Activated CD8-positive, alpha-beta T cell treated with anti-CD3 and anti-CD28 coated beads for 36 hours (primary cell): ENCODE data around the gene ARHGEF16. TPM values are rescaled to one million over a fixed set of nuclear protein-coding genes. Genes with fewer than 3 reads are reported as not detected.
A peak's percentile ranks its signal among the peaks of the same experiment; 100 is the strongest.

Experiments
- ATAC-seq: fragments of 200-7000 bp; cut with Tn5 transposase; one replicate; pipeline ENCODE4 v1.10.0; 2021; ENCODE audit warnings: mild to moderate bottlenecking, moderate library complexity
- CTCF ChIA-PET: fragments of 350-600 bp; sonication (Branson Sonifier 250); formaldehyde crosslinking; loops from one replicate; lab custom pipeline; 2021; ENCODE audit warnings: antibody characterized with exemption; lab: Charles Lee
- POLR2A ChIA-PET: fragments of 350-600 bp; sonication (Branson Sonifier 250); formaldehyde crosslinking; loops from one replicate; lab custom pipeline; 2021; ENCODE audit warnings: antibody characterized with exemption; lab: Charles Lee
- DNase-seq: peaks from one replicate; pipeline ENCODE4 v3.0.0-alpha.2; 2020
- H3K27ac Mint-ChIP-seq: one replicate; pipeline ENCODE4 v1.8.0; 2021; ENCODE audit warnings: mild to moderate bottlenecking, mixed read lengths
- H3K27me3 Mint-ChIP-seq: one replicate; pipeline ENCODE4 v1.8.0; 2021; ENCODE audit warnings: mixed read lengths
- H3K36me3 Mint-ChIP-seq: one replicate; pipeline ENCODE4 v1.8.0; 2021; ENCODE audit warnings: low read depth, mixed read lengths
- H3K4me1 Mint-ChIP-seq: one replicate; pipeline ENCODE4 v1.8.0; 2021; ENCODE audit warnings: low read depth, mixed read lengths
- H3K4me3 Mint-ChIP-seq: one replicate; pipeline ENCODE4 v1.8.0; 2021; ENCODE audit warnings: mild to moderate bottlenecking, moderate library complexity, mixed read lengths
- H3K9me3 Mint-ChIP-seq: one replicate; pipeline ENCODE4 v1.8.0; 2021; ENCODE audit warnings: mixed read lengths
- CTCF ChIP-seq: fragments of 200-600 bp; IDR thresholded peaks from one replicate; pipeline ENCODE4 v1.8.0; 2022; ENCODE audit warnings: antibody characterized with exemption, mild to moderate bottlenecking
- intact Hi-C: fragments of 100-400 bp; cut with micrococcal nuclease; formaldehyde crosslinking; loops from one replicate; pipeline ENCODE4 v1.10.0; 2022
- total RNA-seq, 2 experiments: library from RNA; stranded (reverse); gene quantifications; one replicate each; pipeline ENCODE4 v1.2.3, GENCODE V29; 2021

Gene ARHGEF16
- total RNA-seq, 2 experiments from 2014 or later: not detected

- TF ChIP-seq CTCF: no peak
- POLR2A ChIA-PET: no interaction called here
- CTCF ChIA-PET: interaction anchor here (3.1 kb wide), 1 partner anchor 63 kb away, joined by 10 read pairs; no protein-coding TSS in a partner anchor
- no peak overlapping the region for H3K27ac Mint-ChIP-seq
- no peaks in the 10 kb centered on the region for H3K36me3 Mint-ChIP-seq
- H3K9me3 Mint-ChIP-seq: no peaks in the 10 kb centered on the region
- H3K27me3 Mint-ChIP-seq: no peaks in the 10 kb centered on the region
- intact Hi-C loops: no loop called here
- ATAC-seq (no peak), DNase-seq (no peak)
- H3K4me1 Mint-ChIP-seq: no peaks in the 10 kb centered on the region
- no peak overlapping the region for H3K4me3 Mint-ChIP-seq
Observed at GRCh38 chr1:3516481-3516869, 62.0 kb downstream of the ARHGEF16 start.

GRCh38 chr1:3516911-3517675, 62.6 kb downstream of the ARHGEF16 start:
- no peak for DNase-seq
- CTCF ChIA-PET: interaction anchor here (2.5 to 3.1 kb wide), 2 partner anchors 11 to 64 kb away, joined by 10 to 23 read pairs; no protein-coding TSS in a partner anchor
- no peaks in the 10 kb centered on the region for H3K9me3 Mint-ChIP-seq
- no peak overlapping the region for H3K4me3 Mint-ChIP-seq
- no peak for TF ChIP-seq CTCF
- intact Hi-C loops: no loop called here
- H3K36me3 Mint-ChIP-seq: no peaks in the 10 kb centered on the region
- no peak overlapping the region for H3K27ac Mint-ChIP-seq
- no peaks in the 10 kb centered on the region for H3K4me1 Mint-ChIP-seq
- POLR2A ChIA-PET: no interaction called here
- ATAC-seq: no peak
- H3K27me3 Mint-ChIP-seq: no peaks in the 10 kb centered on the region

DNA sequence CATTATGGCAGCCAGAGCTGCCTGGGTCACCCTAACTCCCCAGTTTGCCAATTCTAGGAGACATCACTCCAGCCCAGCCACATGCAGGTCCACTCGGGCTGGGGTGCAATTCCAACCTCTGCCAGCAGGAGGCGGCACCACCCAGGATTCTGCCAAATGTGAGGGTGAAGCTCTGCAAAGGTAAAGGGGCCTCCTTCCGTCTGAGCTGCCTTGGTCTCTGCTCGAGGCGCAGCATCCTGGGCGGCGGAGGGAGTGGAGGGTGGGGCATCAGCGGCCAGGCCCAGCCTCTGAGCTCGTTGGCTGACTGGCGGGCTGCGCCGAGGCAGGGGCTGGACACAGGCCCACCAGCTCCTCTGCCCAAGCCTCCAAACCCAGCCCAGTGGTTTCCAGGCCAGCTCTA, 63.8 kb downstream of the ARHGEF16 start:
- ATAC-seq (peak; percentile 20), DNase-seq (peak; percentile 56)
- intact Hi-C loops: no loop called here
- Mint-ChIP-seq H3K4me1 (no peaks in the 10 kb centered on the region), H3K27ac (no peak overlapping the region), H3K4me3 (no peak overlapping the region), H3K27me3 (no peaks in the 10 kb centered on the region), H3K9me3 (no peaks in the 10 kb centered on the region), H3K36me3 (no peaks in the 10 kb centered on the region)
- ChIA-PET CTCF (interaction anchor here (0.8 to 3.1 kb wide), 9 partner anchors 10 to 102 kb away, joined by 3 to 23 read pairs (median 4); no protein-coding TSS in a partner anchor), POLR2A (no interaction called here)
- TF ChIP-seq CTCF: peak; percentile 75

GRCh38 chr1:3518756-3519155, 64.3 kb downstream of the ARHGEF16 start:
- DNase-seq (no peak), ATAC-seq (no peak)
- no peaks in the 10 kb centered on the region for H3K36me3 Mint-ChIP-seq
- H3K27me3 Mint-ChIP-seq: no peaks in the 10 kb centered on the region
- H3K4me1 Mint-ChIP-seq: no peaks in the 10 kb centered on the region
- CTCF ChIA-PET: interaction anchor here (0.8 to 3.1 kb wide), 10 partner anchors 9 to 101 kb away, joined by 3 to 23 read pairs (median 4); no protein-coding TSS in a partner anchor
- intact Hi-C loops: no loop called here
- H3K4me3 Mint-ChIP-seq: no peak overlapping the region
- POLR2A ChIA-PET: no interaction called here
- no peak for TF ChIP-seq CTCF
- no peaks in the 10 kb centered on the region for H3K9me3 Mint-ChIP-seq
- H3K27ac Mint-ChIP-seq: no peak overlapping the region

DNA sequence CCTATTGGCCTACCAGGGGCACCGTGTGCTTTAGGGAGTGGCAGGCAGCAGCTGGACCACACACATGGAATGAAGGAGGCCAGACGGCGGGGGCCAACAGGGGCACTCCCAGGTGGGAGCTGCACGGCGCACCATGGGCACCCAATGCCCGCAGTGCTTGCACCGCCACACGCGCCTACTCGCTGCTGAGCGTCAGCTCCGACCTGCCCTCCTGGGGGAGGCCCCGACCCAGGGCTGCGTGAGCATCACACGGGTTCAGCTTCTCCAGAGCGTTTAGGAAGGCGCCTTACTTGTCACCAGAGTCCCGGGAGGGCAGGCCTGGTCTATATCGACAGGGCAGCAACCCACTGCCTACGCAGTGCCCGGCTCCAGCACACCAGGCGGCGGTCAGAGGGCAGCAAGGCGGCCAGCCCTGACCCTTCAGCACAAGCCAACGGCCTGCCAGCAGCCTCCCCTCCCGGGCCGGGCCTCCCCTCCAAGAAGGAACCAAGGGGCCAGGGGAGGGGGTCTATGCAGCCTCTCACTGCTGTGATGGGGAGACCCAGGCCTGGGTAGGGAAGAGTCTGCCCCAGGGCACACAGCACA, 64.9 kb downstream of the ARHGEF16 start:
- H3K27me3 Mint-ChIP-seq: no peaks in the 10 kb centered on the region
- no peaks in the 10 kb centered on the region for H3K9me3 Mint-ChIP-seq
- no peaks in the 10 kb centered on the region for H3K36me3 Mint-ChIP-seq
- H3K27ac Mint-ChIP-seq: no peak overlapping the region
- DNase-seq (no peak), ATAC-seq (no peak)
- ChIA-PET CTCF (interaction anchor here (1.0 to 2.5 kb wide), 2 partner anchors 9 to 98 kb away, joined by 3 to 23 read pairs; no protein-coding TSS in a partner anchor), POLR2A (no interaction called here)
- intact Hi-C loops: no loop called here
- no peak for TF ChIP-seq CTCF
- H3K4me3 Mint-ChIP-seq: no peak overlapping the region
- H3K4me1 Mint-ChIP-seq: no peaks in the 10 kb centered on the region
